SH-SY5Y (cell line): ENCODE measurements around the gene BLOC1S3.

Experiments
- GATA2 ChIP-seq: IDR thresholded peaks from 2 replicates; pipeline ENCODE4 v1.6.1; 2011; ENCODE audit warnings: mild to moderate bottlenecking, low read depth, low read length
- GATA3 ChIP-seq: IDR thresholded peaks from 2 replicates; pipeline ENCODE4 v1.6.1; 2011; ENCODE audit warnings: low read depth, mild to moderate bottlenecking, low read length, moderate library complexity

DNA sequence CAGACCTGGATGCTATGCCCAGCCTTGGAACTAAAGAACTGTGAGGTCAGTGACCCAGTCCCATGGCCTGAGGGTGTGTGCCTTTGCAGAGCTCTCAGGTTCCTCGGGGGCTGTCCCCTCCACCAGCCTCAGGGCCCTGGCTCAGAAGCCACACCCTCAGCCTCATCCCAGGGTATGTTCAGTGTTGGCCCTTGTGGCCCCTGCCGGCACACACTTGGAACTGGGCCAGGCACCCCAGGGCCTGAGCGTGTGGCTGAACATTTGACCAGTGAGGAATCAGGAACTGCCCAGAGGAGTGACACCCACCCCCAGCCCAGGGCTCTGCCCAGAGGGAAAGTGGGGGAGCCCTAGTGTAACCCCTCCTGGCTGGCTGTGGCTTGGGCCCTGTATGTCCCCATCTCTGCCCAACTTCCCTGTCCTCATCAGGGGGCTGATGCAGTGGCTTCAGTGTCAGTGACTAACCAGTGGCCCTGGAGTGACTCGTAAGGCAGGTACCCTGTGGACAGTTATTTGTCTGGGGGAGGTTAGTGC lies 27.8 kb upstream of the BLOC1S3 start:
- TF ChIP-seq GATA2, result no peak
- no peak for TF ChIP-seq GATA3
